ENCODE data around the gene CNOT8. TPM values are rescaled to one million over a fixed set of nuclear protein-coding genes. Genes with fewer than 3 reads are reported as not detected.

Gene CNOT8
- total and polyA plus RNA-seq, 2 donors (not counting 3 experiments of a cell fraction or from before 2014, with no cell fraction given): 42.6 to 53.7 TPM

DNA sequence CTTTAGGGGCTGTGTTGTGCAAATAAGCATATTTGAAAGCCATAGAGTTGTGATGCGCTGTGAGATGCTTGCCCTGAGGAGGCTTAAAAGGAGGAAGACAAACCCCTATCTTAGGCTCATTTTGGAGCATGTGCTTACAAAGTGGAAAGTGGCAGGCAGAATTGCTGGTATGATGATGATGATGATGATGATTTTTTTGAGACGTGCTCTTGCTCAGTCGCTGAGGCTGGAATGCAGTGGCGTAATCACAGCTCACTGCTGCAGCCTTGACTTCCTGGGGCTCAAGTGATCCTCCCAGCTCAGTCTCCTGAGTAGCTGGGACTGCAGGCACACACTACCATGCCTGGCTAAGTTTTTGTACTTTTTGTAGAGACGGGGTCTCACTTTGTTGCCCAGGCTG lies 1.7 kb downstream of the CNOT8 start:
- H3K4me2 ChIP-seq (ENCODE audit: insufficient read depth, low read length): peak overlapping the region; percentile 90
- peaks cover 3% of the 10 kb centered on the region for H4K20me1 ChIP-seq (replicated peaks; ENCODE audit: control insufficient read depth, extremely low read depth, insufficient read depth, low read length)
- H3K9me3 ChIP-seq (replicated peaks; ENCODE audit: control insufficient read depth, insufficient read depth, low read length): no peaks in the 10 kb centered on the region
- DNase-seq (ENCODE audit: low read depth, low spot score): peak; percentile 25
- H3K9me1 ChIP-seq (replicated peaks; ENCODE audit: control insufficient read depth, extremely low read depth, insufficient read depth, low read length): no peaks in the 10 kb centered on the region
- BruUV-seq (replicated peaks): no TSS peak
- peak overlapping the region; percentile 94 to 100 (median 95) for H3K4me3 ChIP-seq (replicated peaks in 1 of 3; ENCODE audit: insufficient read depth in 1 of 3, low read depth in 1 of 3, low read length in 3 of 3)
- no peak overlapping the region for H2AFZ ChIP-seq (ENCODE audit: low read depth, low read length)
- intact Hi-C loops (cut with micrococcal nuclease) (no loop called here), dilution Hi-C loops (cut with MboI; ENCODE audit: extremely low pct_ligation_motif_present, low sequenced_read_pairs) (no loop called here)
- peaks cover 61% of the 10 kb centered on the region for H3K79me2 ChIP-seq (ENCODE audit: control insufficient read depth, insufficient read depth, low read length)
- peak overlapping the region; percentile 98 for H3K9ac ChIP-seq (replicated peaks; ENCODE audit: extremely low read depth, insufficient read depth, low read length)
- H3K27ac ChIP-seq (ENCODE audit: insufficient read depth, low read depth, low read length): no peak overlapping the region
- POLR2A ChIA-PET: no interaction called here
- H3K4me1 ChIP-seq (ENCODE audit: control insufficient read depth, extremely low read depth, insufficient read depth, low read length): peaks cover 27% of the 10 kb centered on the region
- no peak for TF ChIP-seq FOS (IDR thresholded peaks at IDR 0.05; ENCODE audit: borderline replicate concordance, insufficient read depth, low read length)
- no peak for TF ChIP-seq EZH2 (IDR thresholded peaks at IDR 0.05; ENCODE audit: borderline replicate concordance, low read depth, low read length, severe bottlenecking)
- TF ChIP-seq POLR2AphosphoS5 (IDR thresholded peaks at IDR 0.05; ENCODE audit: insufficient read depth, low read depth, low read length): no peak
- TF ChIP-seq JUN (IDR thresholded peaks at IDR 0.05; ENCODE audit: borderline replicate concordance, insufficient read depth, insufficient read length, low read depth): no peak
- TF ChIP-seq GATA2 (IDR thresholded peaks at IDR 0.05; ENCODE audit: insufficient read depth, insufficient read length, low read depth, low read length): no peak
- TF ChIP-seq, protein P1, sequence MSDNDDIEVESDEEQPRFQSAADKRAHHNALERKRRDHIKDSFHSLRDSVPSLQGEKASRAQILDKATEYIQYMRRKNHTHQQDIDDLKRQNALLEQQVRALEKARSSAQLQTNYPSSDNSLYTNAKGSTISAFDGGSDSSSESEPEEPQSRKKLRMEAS (IDR thresholded peaks at IDR 0.05; ENCODE audit: insufficient read depth, insufficient read length): no peak
- TF ChIP-seq MYC (IDR thresholded peaks at IDR 0.05; ENCODE audit: low read depth, low read length): no peak
- TF ChIP-seq POLR2A (IDR thresholded peaks at IDR 0.05; ENCODE audit: low read depth, low read length): no peak
- TF ChIP-seq, protein P2, sequence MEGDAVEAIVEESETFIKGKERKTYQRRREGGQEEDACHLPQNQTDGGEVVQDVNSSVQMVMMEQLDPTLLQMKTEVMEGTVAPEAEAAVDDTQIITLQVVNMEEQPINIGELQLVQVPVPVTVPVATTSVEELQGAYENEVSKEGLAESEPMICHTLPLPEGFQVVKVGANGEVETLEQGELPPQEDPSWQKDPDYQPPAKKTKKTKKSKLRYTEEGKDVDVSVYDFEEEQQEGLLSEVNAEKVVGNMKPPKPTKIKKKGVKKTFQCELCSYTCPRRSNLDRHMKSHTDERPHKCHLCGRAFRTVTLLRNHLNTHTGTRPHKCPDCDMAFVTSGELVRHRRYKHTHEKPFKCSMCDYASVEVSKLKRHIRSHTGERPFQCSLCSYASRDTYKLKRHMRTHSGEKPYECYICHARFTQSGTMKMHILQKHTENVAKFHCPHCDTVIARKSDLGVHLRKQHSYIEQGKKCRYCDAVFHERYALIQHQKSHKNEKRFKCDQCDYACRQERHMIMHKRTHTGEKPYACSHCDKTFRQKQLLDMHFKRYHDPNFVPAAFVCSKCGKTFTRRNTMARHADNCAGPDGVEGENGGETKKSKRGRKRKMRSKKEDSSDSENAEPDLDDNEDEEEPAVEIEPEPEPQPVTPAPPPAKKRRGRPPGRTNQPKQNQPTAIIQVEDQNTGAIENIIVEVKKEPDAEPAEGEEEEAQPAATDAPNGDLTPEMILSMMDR (IDR thresholded peaks at IDR 0.05; ENCODE audit: extremely low read depth in 1 of 2, insufficient read depth in 1 of 2, low read depth in 1 of 2, low read length in 2 of 2): no peak
- no peak for FAIRE-seq
- H3K36me3 ChIP-seq (ENCODE audit: control insufficient read depth in 2 of 2, extremely low read depth in 1 of 2, insufficient read depth in 2 of 2, low read length in 2 of 2): peaks cover 6 to 8% of the 10 kb centered on the region in 2 experiments
- CTCF ChIA-PET: interaction anchor here (0.9 to 1.6 kb wide), 2 partner anchors 9 to 209 kb away, joined by 3 to 7 read pairs; no protein-coding TSS in a partner anchor
- H3K27me3 ChIP-seq (ENCODE audit: control insufficient read depth in 2 of 2, insufficient read depth in 2 of 2, low read length in 2 of 2): no peaks in the 10 kb centered on the region

Measured in endothelial cell of umbilical vein (primary cell).